TTC549 (cell line): Measurements from ENCODE around the gene SLC35F6.
"Not testable (repeated sequence)": the region's sequence is repeated elsewhere in the genome, so short reads cannot be mapped to it uniquely, and the experiment has no call there.

Experiments used
- FAIRE-seq: peaks from 2 replicates; lab custom pipeline; 2012; peaks lifted over from hg19 to GRCh38; lab: Jason Lieb, UNC

The SLC35F6 gene

GRCh38 chr2:26730549-26731344 lies 33.3 kb upstream of the SLC35F6 start:
- no peak for FAIRE-seq

- no peak for FAIRE-seq
These were observed 32.4 kb upstream of the SLC35F6 start for GRCh38 chr2:26731714-26732113.

- FAIRE-seq = no peak
These were observed 31.6 kb upstream of the SLC35F6 start for GRCh38 chr2:26732446-26732845.

- no peak for FAIRE-seq
These were observed 30.7 kb upstream of the SLC35F6 start for GRCh38 chr2:26733413-26733812.

GRCh38 chr2:26735097-26735496 lies 29.0 kb upstream of the SLC35F6 start:
- no peak for FAIRE-seq

GRCh38 chr2:26735883-26736588 lies 28.0 kb upstream of the SLC35F6 start:
- no peak for FAIRE-seq

GRCh38 chr2:26737221-26737620 lies 26.9 kb upstream of the SLC35F6 start:
- no peak for FAIRE-seq

GRCh38 chr2:26738481-26738880 lies 25.6 kb upstream of the SLC35F6 start:
- no peak for FAIRE-seq

- FAIRE-seq = no peak
These were observed 24.6 kb upstream of the SLC35F6 start for GRCh38 chr2:26739514-26739913.

- FAIRE-seq = no peak
These were observed 23.7 kb upstream of the SLC35F6 start for GRCh38 chr2:26740346-26740745.

GRCh38 chr2:26740890-26741302 lies 23.2 kb upstream of the SLC35F6 start:
- no peak for FAIRE-seq

GRCh38 chr2:26742048-26742770 lies 21.9 kb upstream of the SLC35F6 start:
- no peak for FAIRE-seq

- FAIRE-seq = no peak
These were observed 20.2 kb upstream of the SLC35F6 start for GRCh38 chr2:26743852-26744251.

- FAIRE-seq = no peak
These were observed 19.1 kb upstream of the SLC35F6 start for GRCh38 chr2:26744953-26745352.

GRCh38 chr2:26745609-26746327 lies 18.3 kb upstream of the SLC35F6 start:
- FAIRE-seq = no peak

GRCh38 chr2:26746934-26747333 lies 17.1 kb upstream of the SLC35F6 start:
- FAIRE-seq = no peak

GRCh38 chr2:26749787-26750420 lies 14.2 kb upstream of the SLC35F6 start:
- not testable (repeated sequence) for FAIRE-seq

- FAIRE-seq = not testable (repeated sequence)
These were observed 13.6 kb upstream of the SLC35F6 start for GRCh38 chr2:26750467-26750866.

- no peak for FAIRE-seq
These were observed 11.4 kb upstream of the SLC35F6 start for GRCh38 chr2:26752656-26753055.

- no peak for FAIRE-seq
These were observed 9.5 kb upstream of the SLC35F6 start for GRCh38 chr2:26754539-26754938.

GRCh38 chr2:26754972-26755670 lies 9.0 kb upstream of the SLC35F6 start:
- FAIRE-seq = no peak
